Measurements from ENCODE around the gene ANO8.

DNA sequence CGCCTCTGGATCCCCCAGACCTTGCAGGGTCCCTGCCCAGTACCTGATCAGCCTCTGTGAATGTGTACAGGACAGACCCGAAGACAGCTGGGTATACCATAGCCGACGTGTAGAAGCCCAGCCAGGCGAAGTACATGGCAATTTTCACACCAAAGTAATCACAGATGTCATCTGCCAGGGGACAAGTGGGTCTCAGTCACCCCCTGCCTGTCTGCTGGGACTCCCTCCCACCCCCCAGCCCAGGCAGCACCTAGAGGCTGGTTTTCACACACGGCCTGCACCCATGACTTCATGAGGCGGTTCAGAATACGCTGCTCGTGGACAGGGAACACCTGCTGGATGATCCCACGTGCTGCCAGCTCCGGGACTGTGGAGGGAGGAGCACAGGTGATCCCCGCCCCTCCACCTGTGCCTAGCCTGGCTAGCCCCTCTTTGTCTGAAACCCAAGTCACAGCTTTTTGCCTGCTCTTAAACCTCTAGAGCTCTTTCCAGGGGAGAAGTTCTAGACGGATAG lies 3.6 kb downstream of the ANO8 start:
- TF ChIP-seq, protein P1, sequence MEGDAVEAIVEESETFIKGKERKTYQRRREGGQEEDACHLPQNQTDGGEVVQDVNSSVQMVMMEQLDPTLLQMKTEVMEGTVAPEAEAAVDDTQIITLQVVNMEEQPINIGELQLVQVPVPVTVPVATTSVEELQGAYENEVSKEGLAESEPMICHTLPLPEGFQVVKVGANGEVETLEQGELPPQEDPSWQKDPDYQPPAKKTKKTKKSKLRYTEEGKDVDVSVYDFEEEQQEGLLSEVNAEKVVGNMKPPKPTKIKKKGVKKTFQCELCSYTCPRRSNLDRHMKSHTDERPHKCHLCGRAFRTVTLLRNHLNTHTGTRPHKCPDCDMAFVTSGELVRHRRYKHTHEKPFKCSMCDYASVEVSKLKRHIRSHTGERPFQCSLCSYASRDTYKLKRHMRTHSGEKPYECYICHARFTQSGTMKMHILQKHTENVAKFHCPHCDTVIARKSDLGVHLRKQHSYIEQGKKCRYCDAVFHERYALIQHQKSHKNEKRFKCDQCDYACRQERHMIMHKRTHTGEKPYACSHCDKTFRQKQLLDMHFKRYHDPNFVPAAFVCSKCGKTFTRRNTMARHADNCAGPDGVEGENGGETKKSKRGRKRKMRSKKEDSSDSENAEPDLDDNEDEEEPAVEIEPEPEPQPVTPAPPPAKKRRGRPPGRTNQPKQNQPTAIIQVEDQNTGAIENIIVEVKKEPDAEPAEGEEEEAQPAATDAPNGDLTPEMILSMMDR (conservative IDR thresholded peaks at IDR 0.05 in 1 of 2, IDR thresholded peaks at IDR 0.05 in 1 of 2; ENCODE audit: extremely low read depth in 1 of 2, insufficient read depth in 1 of 2, low read depth in 1 of 2, low read length in 2 of 2): no peak
- no peak for TF ChIP-seq EZH2 (IDR thresholded peaks at IDR 0.05; ENCODE audit: borderline replicate concordance, low read length)

Measured in mammary epithelial cell (primary cell).